Mucosa of descending colon (tissue), 3 donors: ENCODE results near the gene ZNF446. TPM values are rescaled to one million over a fixed set of nuclear protein-coding genes. Genes with fewer than 3 reads are reported as not detected.

ENCODE experiments used
- ATAC-seq: fragments of 200-7000 bp; cut with Tn5 transposase; one replicate; pipeline ENCODE4 v1.9.1; 2020; ENCODE audit warnings: mild to moderate bottlenecking, moderate library complexity
- DNase-seq, 3 donors: peaks; one replicate each; pipeline ENCODE4 v3.0.0-alpha.2; 2020
- H3K36me3 ChIP-seq: fragments of 200-600 bp; one replicate; pipeline ENCODE4 v1.8.0; 2021; ENCODE audit warnings: low read depth, mild to moderate bottlenecking
- H3K4me1 ChIP-seq: fragments of 200-600 bp; one replicate; pipeline ENCODE4 v1.8.0; 2021; ENCODE audit warnings: low read depth, mild to moderate bottlenecking
- H3K4me3 ChIP-seq: fragments of 200-600 bp; one replicate; pipeline ENCODE4 v1.8.0; 2021; ENCODE audit warnings: mild to moderate bottlenecking
- H3K9me3 ChIP-seq: fragments of 200-600 bp; one replicate; pipeline ENCODE4 v1.8.0; 2021; ENCODE audit warnings: mild to moderate bottlenecking
- intact Hi-C, 2 donors: fragments of 100-400 bp; cut with DNase I in 1 of 2; cut with micrococcal nuclease in 1 of 2; formaldehyde crosslinking; loops; one replicate each; pipeline versions ENCODE4 v1.11.0 to v1.11.1; 2022; cut with DNase I, micrococcal nuclease
- total RNA-seq, 3 donors: library from RNA; stranded (reverse); fragmentation: NEBNext Ultra II Directional in 2 of 3; extraction: Animal tissue kit (Norgen Biotek cat#: 25700) in 2 of 3; gene quantifications; one replicate each; pipeline versions ENCODE4 v1.2.1 to v1.2.4, GENCODE V29; 2021 to 2023
- TF ChIP-seq, protein P1 (sequence below): fragments of 200-600 bp; IDR thresholded peaks from one replicate; pipeline ENCODE4 v1.8.0; 2022; ENCODE audit warnings: antibody characterized with exemption, mild to moderate bottlenecking
- donor health status: DM: no; HTN: no; CAD: no; lungs with moderate emphysema.
- donor health status: DM: no; HTN: no; CAD: no.
- donor health status: DM: no; HTN: yes; CAD: no.

ZNF446 gene
- total RNA-seq, 3 donors from 2014 or later, result 9.4 to 12.6 (median 10.6) TPM

DNA sequence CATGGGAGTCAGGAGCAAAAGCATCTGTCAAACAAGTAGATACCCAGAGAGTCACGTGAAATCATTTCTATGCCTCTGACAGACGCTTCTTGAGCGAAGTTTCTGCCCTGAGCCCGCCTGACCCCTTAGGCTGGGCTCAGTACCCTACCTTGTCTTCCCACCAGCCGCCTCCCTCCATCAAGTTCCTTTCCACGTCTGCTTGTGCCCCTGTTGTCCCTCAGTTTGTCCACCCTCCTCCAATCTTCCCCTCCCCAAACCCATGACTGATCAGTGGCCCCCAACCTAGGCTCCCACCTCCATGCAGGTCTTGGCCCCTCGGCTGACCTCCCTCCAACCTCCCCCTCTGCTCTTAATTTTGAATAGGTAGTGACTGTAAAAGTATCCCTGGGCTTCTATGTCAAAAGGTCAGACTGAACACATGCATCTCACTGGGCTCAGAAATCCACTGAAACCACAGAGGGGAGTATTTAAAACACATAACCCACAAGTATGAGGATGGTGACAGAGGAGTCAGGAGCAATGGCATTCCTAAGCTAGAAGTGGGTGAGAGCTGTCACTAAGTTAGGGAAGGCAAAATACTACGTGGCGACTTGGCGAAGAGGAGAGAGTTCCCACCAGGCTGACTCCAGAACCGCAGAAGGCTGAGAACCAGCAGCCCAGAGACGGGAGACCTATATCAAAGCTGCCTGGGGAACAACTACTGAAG lies 1.7 kb upstream of the ZNF446 start:
- Histone ChIP-seq H3K36me3 (no peaks in the 10 kb centered on the region), H3K9me3 (no peaks in the 10 kb centered on the region)

DNA sequence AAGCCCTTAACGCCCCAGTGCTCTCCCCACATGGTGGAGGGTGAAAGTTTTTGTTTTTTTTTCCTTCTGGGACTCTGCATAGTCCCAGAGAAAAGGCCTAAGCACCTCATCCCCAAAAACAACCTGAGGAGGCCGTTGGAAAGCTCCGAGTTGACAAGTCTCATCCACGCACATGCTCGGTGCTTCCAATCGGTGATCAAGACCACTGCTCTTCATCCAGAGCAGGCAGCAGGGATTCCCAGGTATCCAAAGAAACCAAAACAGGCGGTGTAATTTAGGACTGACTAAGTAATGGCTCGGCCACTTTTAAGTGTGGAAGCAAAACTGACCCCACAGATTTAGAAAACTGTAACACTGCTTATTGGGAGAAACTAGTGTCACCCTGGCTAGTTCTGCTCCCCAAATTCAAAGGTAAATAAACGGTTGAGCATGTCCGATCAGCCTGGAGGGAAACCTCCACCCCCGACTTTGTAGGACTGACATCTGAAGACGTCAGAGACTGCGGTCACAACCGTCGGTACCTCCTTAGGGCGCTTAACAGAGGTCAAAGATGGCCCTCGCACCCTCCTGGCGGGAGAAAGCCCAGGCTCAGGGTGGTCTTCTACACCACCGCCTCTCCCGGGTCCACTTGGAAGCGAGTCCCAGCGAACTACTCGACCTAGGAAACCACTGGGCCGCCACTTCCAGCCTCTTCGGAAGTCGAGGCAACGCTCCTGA lies 997 bp upstream of the ZNF446 start:
- ATAC-seq, result peak; percentile 1
- H3K36me3 ChIP-seq, result no peaks in the 10 kb centered on the region

More for the DNA sequence above, 1.7 kb upstream of the ZNF446 start:
- ATAC-seq (no peak), DNase-seq (no peak)
- H3K4me3 ChIP-seq, result no peak overlapping the region
- peaks cover 11% of the 10 kb centered on the region for H3K4me1 ChIP-seq
- TF ChIP-seq, protein P1, sequence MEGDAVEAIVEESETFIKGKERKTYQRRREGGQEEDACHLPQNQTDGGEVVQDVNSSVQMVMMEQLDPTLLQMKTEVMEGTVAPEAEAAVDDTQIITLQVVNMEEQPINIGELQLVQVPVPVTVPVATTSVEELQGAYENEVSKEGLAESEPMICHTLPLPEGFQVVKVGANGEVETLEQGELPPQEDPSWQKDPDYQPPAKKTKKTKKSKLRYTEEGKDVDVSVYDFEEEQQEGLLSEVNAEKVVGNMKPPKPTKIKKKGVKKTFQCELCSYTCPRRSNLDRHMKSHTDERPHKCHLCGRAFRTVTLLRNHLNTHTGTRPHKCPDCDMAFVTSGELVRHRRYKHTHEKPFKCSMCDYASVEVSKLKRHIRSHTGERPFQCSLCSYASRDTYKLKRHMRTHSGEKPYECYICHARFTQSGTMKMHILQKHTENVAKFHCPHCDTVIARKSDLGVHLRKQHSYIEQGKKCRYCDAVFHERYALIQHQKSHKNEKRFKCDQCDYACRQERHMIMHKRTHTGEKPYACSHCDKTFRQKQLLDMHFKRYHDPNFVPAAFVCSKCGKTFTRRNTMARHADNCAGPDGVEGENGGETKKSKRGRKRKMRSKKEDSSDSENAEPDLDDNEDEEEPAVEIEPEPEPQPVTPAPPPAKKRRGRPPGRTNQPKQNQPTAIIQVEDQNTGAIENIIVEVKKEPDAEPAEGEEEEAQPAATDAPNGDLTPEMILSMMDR, result no peak
- intact Hi-C loops, result no loop called here

GRCh38 chr19:58476498-58477015 lies 405 bp downstream of the ZNF446 start:
- Histone ChIP-seq H3K9me3 (no peaks in the 10 kb centered on the region), H3K36me3 (no peaks in the 10 kb centered on the region), H3K4me3 (peak overlapping the region; percentile 15), H3K4me1 (peaks cover 11% of the 10 kb centered on the region)
- TF ChIP-seq, protein P1, result no peak
- ATAC-seq (no peak), DNase-seq (no peak)
- intact Hi-C loops, result no loop called here

More for the DNA sequence above, 997 bp upstream of the ZNF446 start:
- intact Hi-C loops, result no loop called here
- no peak for DNase-seq
- TF ChIP-seq, protein P1, result no peak
- no peaks in the 10 kb centered on the region for H3K9me3 ChIP-seq
- peaks cover 11% of the 10 kb centered on the region for H3K4me1 ChIP-seq
- peak overlapping the region; percentile 15 for H3K4me3 ChIP-seq

DNA sequence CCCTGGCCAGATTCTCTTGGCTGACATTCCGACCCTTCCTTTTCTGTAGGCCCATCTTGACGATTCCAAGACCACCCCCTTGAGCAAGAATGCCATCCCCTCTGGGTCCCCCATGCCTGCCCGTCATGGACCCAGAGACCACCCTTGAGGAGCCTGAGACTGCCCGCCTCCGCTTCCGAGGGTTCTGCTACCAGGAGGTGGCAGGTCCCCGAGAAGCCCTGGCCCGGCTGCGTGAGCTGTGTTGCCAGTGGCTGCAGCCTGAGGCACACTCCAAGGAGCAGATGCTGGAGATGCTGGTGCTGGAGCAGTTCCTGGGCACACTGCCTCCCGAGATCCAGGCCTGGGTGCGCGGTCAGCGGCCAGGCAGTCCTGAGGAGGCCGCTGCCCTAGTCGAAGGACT lies 978 bp downstream of the ZNF446 start:
- H3K9me3 ChIP-seq, result no peaks in the 10 kb centered on the region
- no peaks in the 10 kb centered on the region for H3K36me3 ChIP-seq
- DNase-seq (peak in 1 of 3 donors; percentile 65), ATAC-seq (no peak)
- TF ChIP-seq, protein P1, result no peak
- no peak overlapping the region for H3K4me3 ChIP-seq
- peaks cover 11% of the 10 kb centered on the region for H3K4me1 ChIP-seq
- intact Hi-C loops, result no loop called here

GRCh38 chr19:58477871-58478270 lies 1.7 kb downstream of the ZNF446 start:
- no peak for ATAC-seq
- TF ChIP-seq, protein P1, result no peak
- intact Hi-C loops, result no loop called here
- peaks cover 11% of the 10 kb centered on the region for H3K4me1 ChIP-seq
- DNase-seq, result no peak
- no peak overlapping the region for H3K4me3 ChIP-seq
- H3K36me3 ChIP-seq, result no peaks in the 10 kb centered on the region
- no peaks in the 10 kb centered on the region for H3K9me3 ChIP-seq
